HL-60 (cell line): ENCODE results near the gene PACSIN1.

Experiments
- DNase-seq, 2 experiments: peaks; one replicate each; pipeline ENCODE4 v3.0.0-alpha.2; 2010 to 2020; ENCODE audit warnings: low read depth in 1 of 2, low spot score in 1 of 2
- H3K27ac ChIP-seq: fragments of 250-450 bp; sonication (Bioruptor Pico); replicated peaks from 2 replicates; pipeline ENCODE4 v1.5.1; 2020; ENCODE audit warnings: mild to moderate bottlenecking, moderate library complexity
- H3K27me3 ChIP-seq: fragments of 250-450 bp; sonication (Bioruptor Pico); 2 replicates; pipeline ENCODE4 v1.5.1; 2021; ENCODE audit warnings: mild to moderate bottlenecking, moderate library complexity; ENCODE audit not compliant: insufficient read depth, poor library complexity, severe bottlenecking
- H3K4me3 ChIP-seq: replicated peaks from 2 replicates; pipeline ENCODE4 v1.5.1; 2011; ENCODE audit warnings: mild to moderate bottlenecking, control low read depth, low read length; ENCODE audit not compliant: insufficient read depth
- CTCF ChIP-seq: IDR thresholded peaks from one replicate; pipeline ENCODE4 v1.5.1; 2011; ENCODE audit warnings: low read length, control low read depth, inconsistent platforms; ENCODE audit not compliant: insufficient read depth
- GABPA ChIP-seq: IDR thresholded peaks from 2 replicates; pipeline ENCODE4 v1.6.1; 2012; ENCODE audit warnings: low read depth
- POLR2AphosphoS5 ChIP-seq: IDR thresholded peaks from 2 replicates; pipeline ENCODE4 v1.6.1; 2012; ENCODE audit warnings: low read depth
- REST ChIP-seq: IDR thresholded peaks from 2 replicates; pipeline ENCODE4 v1.6.1; 2012; ENCODE audit warnings: low read depth; ENCODE audit not compliant: insufficient replicate concordance
- SPI1 ChIP-seq: IDR thresholded peaks from 2 replicates; pipeline ENCODE4 v1.6.1; 2012; ENCODE audit warnings: low read depth, mild to moderate bottlenecking, borderline replicate concordance

The PACSIN1 gene

GRCh38 chr6:34474754-34475153 is 8.9 kb downstream of the PACSIN1 start:
- H3K27ac ChIP-seq, result no peak overlapping the region
- no peak for TF ChIP-seq GABPA
- TF ChIP-seq POLR2AphosphoS5, result no peak
- TF ChIP-seq REST, result no peak
- no peak for TF ChIP-seq CTCF
- no peak for TF ChIP-seq SPI1
- no peaks in the 10 kb centered on the region for H3K27me3 ChIP-seq
- H3K4me3 ChIP-seq, result no peak overlapping the region
- no peak for DNase-seq

- TF ChIP-seq POLR2AphosphoS5 (no peak), REST (no peak), GABPA (no peak), CTCF (no peak), SPI1 (no peak)
- Histone ChIP-seq H3K27me3 (no peaks in the 10 kb centered on the region), H3K27ac (no peak overlapping the region), H3K4me3 (no peak overlapping the region)
- DNase-seq, result no peak
These were observed 9.4 kb downstream of the PACSIN1 start for GRCh38 chr6:34475238-34475682.

GRCh38 chr6:34475767-34476328 is 10.0 kb downstream of the PACSIN1 start:
- H3K27me3 ChIP-seq, result no peaks in the 10 kb centered on the region

More at GRCh38 chr6:34475767-34476328, 10.0 kb downstream of the PACSIN1 start:
- no peak overlapping the region for H3K4me3 ChIP-seq
- H3K27ac ChIP-seq, result no peak overlapping the region
- no peak for DNase-seq
- TF ChIP-seq SPI1 (no peak), POLR2AphosphoS5 (no peak), GABPA (no peak), REST (no peak), CTCF (no peak)
